Measurements from ENCODE around the gene QSOX2.
A peak's percentile ranks its signal among the peaks of the same experiment; 100 is the strongest.
"Not testable (repeated sequence)": the region's sequence is repeated elsewhere in the genome, so short reads cannot be mapped to it uniquely, and the experiment has no call there.

Gene QSOX2

DNA sequence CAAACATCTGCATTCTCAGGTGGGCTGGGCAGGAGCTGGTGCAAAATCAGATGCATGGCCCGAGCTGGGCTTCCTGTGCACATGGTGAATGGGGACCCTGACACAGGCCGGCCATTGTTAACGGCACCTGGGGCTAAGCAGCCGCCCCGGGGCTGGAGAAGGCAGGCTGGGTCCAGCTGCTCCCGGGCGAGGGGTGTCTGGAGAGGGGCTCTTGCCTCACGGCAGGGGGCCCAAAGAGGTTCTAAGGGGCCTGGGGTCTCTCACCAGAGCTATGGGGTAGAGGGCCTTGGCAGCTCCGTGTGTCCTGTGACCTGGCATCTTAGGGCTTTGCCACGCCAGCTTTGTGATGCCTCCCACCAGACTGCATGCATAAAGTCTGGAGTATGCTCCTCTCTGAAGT, 5.1 kb upstream of the QSOX2 start:
- DNase-seq, result no peak

DNA sequence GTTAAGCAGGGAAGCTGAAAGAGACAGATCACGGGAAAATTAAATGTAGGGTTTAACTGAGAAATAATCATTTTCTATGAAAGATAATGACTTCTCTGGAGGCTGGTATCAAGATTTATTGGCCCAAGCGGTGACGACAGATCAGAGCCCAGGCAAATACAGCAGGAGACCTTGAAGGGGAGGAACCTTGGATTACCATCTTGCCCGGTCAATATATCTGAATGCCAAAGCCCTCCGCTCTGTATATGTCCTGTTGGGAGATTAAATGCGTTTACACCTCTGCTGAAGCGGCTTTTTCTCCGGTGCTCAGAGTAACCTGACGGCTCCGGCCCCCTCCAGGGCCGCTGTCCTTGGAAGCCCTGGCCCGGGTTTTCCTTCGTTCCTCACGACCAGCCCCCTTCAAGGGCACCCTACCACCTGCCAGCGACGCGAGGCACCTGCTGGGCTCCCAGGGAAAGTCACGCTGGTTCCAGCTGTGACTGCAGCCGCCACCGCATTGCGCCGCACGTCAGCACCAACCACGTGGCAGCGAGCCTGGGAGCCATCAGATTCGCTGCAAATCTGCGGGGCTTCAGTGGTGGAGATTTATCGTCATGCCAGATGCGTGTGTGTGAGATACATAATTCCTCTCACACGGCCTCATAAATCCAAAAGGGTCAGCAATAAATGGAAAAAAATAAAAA, 4.4 kb upstream of the QSOX2 start:
- DNase-seq, result no peak

DNA sequence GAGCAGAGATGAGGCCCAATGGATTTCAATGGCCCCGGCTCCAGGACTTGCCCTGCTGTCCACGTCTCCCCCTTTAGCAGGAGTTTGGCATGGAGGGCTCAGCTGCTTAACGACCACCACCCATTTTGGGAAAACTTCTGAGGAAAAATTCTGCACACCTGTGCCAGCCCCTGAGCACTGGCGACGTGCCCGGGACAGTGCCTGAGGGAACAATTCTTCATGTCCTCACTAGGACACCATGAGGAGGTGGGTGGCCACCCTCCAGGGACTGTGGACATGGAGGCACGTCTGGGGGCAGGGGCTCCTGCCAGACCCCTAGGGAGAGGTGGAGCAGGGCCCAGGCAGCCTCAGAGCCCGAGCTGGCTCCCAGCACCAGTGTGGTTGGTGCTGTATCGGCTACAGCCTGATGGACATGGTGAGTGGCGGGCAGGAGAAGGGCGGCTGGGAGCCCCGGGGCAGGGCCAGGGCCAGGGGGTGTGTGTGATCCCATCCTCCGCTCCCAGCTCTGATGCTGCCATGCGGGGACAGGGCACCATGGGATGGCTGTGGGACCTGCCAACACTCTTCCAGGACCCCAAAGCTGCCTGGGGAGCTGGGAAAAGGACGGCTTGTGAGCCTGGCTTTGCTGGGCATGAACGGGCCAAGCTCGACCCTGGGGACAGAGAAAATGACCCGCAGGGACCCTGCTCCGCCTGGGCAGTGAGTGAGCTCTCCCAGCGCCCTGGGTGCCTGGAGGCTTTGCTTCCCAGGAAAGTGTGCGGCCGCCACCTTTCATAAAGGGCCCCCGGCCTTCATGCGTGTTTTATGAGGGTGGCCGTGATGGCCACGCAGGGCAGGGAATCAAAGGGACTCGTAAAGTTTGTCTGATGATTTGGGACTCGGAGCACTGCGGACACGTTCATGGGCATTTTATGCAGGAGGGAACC, 3.6 kb upstream of the QSOX2 start:
- no peak for DNase-seq

DNA sequence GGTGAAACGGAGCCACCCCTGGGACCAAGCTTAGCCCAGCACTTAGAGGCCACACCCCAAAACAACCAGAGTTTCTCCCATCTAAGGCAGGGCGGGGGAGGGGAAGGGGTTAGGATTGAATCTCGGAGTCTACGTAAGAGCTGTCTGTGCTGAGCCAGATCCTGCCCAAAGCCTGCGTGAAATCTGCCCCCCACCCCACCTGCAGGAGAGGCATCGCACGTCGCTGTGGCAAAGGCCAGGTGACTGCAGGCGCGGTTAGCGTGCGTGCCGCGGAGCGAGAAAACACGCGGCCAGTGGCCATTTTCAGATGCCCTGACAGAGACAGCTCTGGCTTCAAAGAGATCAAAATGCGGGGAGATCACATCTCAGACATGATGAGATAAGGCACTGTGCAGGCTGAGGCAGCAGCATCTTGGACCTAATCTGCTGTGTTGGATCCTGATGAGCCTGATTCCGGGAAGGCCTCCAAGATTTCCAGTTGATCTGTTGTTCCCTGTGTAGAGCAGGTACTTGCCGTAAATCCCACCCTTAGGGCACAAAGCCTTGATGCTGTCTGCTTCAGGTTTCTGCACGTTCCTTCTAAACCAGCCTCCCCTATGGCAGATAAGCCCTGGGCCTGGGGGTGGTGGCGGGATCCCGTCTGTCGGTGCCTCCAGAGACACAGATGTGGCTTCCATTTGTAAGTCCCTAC, 2.5 kb upstream of the QSOX2 start:
- DNase-seq, result no peak

DNA sequence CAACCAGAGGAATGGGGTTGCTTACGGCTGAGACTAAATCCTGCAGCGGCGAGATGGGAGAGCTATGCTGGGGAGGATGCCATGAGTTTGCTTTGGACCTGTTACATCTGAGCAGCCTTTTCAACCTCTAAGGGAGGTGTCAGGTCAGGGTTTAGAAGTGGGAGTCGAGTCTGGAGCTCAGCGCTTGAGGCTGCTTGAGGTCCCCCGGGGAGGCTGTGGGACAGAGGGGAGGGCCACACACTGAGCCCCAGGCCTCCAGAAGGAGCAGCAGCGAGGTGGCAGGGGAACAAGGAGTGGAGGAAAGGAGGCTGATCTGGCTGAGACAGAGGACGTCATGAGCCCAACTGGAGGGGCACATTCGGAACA, 1.9 kb upstream of the QSOX2 start:
- no peak for DNase-seq

DNA sequence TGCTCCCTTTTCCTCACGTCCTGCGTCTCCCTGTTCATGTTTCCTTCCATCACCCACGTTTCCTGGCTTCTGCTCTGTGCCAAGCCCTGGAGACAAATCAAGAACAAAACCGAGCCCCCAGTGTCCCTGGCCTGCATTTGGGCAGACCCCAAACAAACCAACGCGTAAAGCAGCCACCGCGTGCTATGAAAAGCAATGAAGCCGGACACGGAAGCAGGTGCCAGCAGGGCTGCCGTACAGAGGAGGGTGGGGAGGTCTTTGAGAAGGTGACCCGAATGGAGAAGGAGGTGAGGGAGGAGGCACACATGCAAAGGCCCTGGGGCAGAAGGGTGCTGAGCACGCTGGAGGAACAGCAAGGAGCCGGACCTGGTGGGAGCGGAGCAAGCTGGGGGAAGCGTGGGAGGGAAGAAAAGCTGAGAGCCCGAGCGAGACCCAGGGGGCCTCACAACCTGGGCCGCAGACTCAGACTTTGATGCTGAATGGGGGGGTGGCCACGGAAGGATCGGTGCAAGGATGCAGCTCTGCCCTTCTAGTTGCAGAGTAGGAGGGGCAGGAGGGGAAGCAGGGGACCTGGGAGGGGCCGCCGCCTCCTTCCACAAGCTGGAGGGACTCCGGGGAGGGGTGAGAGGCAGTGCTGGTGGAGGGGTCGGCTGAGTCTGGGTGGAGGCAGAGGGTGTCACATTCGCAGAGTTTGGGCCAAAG, 1.4 kb upstream of the QSOX2 start:
- DNase-seq, result no peak

DNA sequence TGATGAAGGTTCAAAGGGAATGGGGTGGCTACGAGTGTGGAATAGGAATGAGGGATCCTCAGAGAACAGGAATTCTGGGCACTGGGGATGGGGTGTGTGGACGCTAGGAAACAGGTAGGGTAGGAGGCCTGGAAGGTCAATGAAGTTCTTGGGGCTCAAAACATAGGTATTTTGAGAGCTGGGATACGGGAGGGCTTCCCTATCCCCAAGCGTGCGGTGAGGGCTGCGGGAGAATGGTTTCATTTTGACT, 718 bp downstream of the QSOX2 start:
- DNase-seq, result no peak

DNA sequence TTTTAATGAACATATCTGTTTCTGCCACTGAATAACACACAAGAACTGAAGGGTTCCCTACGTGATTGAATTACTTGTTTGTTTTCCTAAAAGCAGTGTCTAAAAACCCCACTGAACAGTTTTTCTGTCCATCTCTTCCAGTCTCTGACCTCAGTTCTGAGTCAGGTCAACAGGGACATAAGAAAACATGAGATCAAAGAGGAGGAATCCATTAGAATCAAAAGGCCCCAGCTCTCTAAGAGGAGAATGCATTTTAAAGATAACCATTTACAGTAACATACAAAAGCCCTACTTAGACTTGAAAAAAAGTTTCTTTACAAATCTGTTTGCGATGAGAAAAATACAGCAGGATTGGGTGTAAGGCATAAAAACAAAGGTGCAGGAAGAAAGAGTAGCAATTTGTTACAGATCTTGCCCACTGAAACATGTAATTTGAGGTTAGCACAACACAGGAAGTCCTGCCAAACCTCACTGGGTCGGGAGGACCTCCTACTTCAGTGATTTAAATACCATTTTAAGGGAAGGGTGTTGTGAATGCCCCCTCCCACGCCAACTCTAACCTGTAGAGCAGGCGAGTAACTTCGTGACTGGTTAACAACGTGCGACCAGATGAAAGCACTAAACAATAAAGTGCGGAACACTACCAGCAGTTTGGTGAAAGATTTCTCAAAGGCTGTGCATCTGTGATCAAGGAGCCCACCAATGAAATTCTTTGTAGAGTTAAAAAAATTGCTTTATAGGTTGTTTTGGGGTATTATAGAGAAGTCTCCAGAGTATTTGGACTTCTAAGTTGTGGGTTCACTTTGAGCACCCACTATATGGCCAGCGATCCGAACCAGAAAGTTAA, 1.3 kb downstream of the QSOX2 start:
- no peak for DNase-seq

DNA sequence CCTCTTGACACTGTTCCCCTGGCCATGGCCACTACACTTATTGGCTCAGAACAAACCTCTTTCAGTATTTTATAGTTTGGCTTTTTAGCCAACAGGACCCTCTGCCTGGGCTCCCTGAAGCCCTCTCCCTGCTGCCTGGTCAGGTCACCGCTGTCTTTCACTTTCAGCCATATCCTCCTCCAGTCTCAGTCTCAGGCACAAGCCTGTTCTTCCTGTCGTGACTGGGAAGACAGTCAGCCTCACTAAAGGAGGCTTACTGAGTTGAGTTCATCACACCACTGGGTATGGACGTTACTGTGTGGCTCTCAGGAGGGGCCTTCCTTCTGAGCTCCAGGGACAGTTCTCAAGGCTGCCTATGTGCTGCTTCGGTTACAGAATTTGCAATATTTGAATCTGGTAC, 2.0 kb downstream of the QSOX2 start:
- DNase-seq, result no peak

DNA sequence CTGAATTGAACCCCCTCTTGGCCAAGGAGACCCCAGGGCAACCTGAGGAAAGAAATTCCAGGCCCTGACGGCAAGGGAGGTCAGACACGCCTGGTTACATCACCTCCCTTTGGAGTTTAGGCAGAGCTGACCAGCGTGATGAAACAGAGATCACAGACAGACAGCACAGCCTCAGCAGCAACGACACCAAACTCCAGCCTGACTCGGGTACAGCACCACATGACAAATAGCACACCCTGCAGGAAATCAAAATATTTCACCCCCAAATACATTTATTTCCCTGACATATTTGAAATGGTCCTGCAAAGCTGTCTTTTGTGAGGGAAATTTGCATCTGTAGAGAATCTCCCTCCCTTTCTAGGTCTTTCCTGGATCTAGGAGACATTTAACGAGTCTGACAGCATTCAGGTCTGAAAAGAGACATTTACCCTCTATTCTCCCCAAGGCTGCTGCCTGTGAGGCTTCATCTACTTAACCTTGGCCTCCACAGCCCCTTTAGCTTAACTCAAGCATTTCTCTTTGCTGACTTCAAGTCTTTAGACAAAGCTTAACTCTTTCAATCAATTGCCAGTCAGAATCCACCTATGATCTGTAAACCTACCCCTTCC, 2.6 kb downstream of the QSOX2 start:
- DNase-seq, result no peak

DNA sequence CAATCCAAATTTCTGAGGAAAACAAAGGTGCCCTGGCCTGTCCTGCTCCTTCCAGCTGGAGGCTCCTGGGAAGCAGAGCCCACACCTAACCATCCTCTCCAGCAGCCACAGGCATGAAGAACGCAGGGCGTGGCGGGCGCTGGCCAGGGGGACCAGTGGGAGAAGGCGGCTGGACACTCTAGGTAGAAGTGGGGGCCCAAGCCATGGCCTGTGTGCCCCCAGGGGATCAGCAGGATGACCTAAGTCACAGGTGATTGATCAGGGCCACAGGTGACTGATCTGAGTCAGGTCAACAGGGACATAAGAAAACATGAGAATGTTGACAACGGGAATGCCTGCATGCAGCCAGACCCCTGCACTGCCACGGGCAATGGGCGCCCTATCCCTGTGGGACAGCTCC, 3.4 kb downstream of the QSOX2 start:
- no peak for DNase-seq

DNA sequence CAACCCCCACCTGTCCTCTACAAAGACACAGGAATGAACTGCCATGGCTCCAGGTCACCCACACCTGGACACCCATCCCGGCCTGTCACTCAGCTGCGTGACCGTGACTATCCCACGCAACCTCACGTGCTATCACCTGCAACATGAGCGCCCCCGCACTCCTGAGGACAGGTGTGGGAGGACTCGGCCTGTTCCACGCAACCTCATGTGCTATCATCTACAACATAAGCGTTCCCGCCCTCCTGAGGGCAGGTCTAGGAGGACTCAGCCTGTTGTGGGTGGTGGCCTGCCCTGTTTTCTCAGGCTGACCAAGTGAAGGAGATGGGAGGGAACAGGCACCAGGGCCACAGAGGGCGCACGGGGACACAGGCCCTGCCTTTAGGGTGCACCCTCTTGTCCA, 4.1 kb downstream of the QSOX2 start:
- no peak for DNase-seq

DNA sequence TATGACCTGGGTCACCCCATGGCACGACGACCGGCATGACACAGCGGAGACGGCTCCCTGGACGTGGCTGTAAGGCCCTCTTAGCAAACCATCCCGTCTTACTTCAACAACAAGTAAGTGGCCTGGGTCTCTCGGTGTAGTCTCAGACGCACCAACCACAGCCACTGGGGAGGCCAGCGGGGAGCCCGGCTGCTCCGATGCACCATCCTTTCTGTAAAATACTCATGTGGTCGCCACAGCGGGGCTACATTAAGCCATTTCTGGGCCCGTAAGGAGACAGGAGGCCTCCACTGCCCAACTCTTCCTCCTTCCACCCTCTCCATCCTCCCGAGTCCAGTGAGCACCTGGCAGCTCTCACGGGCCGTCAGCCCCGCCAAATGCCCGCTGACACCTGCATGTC, 4.7 kb downstream of the QSOX2 start:
- DNase-seq, result no peak

DNA sequence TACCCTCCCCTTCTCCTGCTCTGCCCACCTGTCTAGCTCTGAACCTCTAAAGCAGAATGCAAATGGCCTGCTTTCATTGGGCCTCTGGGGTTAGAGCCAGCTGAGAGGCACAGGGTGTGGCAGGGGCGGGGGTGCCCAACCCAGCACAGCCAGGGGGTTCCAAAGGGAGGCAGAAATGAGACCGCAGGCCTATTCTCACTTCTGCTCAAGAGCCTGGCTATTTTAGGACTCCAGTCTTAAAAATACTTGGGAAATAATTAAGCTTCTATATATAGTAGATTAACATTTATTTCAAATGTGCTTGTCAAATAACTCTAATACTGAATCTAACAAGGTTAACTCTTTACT, 5.7 kb downstream of the QSOX2 start:
- no peak for DNase-seq

DNA sequence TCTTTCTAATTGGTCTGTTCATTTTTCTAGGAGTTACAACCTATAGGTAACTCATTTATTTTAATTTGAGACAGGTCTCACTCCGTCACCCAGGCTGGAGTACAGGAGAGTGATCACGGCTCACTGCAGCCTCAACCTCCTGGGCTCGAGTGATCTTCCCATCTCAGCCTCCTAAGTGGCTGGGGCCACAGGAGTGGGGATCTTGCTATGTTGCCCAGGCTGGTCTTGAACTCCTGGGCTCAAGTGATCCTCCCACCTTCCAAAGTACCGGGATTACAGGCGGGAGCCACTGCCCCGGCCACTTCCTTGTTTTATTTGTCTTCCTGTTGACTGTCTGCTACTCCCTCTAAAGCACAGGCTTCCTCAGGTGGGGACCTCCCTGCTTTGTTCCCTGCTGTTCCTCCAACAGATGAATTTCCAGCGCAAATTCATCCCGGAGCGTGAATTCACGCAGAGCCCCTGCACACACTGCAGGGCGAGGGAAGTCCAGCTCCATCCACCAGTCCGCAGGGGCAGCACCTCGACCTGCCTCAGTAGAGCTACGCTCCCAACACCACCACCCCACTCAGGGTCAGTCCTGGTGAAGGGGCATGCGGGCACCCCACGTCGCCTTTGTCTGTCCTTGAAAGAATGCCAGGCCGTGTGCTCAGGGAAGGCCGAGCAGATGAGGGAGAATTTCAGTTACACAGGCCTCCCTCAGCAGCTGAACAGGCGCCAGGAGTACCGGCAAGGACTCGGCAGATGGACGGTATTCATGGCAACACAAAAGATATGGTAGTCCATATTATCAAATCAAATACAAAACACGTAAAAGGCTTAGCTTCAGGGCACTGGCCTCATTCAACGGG, 6.3 kb downstream of the QSOX2 start:
- peak in 1 of 2 experiments; percentile 68 for DNase-seq

DNA sequence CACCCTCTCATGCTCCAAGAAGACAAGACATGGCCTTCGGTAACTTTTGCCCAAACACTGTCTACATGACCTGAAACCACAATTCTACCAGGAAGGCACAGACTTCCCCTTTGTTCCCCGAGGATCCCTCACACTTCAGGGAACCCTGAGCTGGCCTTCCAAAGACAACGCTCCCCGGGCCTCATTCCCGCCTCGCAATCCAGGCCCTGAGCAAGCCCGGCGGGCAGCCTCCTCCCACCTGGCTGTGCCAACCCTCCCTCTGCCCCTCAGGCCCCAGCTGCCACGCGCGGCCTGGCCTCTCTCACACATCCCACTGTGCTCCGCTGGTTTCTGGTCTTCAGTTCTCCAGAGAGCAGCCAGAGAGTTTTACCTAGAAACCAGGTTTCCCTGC, 7.3 kb downstream of the QSOX2 start:
- DNase-seq, result no peak

DNA sequence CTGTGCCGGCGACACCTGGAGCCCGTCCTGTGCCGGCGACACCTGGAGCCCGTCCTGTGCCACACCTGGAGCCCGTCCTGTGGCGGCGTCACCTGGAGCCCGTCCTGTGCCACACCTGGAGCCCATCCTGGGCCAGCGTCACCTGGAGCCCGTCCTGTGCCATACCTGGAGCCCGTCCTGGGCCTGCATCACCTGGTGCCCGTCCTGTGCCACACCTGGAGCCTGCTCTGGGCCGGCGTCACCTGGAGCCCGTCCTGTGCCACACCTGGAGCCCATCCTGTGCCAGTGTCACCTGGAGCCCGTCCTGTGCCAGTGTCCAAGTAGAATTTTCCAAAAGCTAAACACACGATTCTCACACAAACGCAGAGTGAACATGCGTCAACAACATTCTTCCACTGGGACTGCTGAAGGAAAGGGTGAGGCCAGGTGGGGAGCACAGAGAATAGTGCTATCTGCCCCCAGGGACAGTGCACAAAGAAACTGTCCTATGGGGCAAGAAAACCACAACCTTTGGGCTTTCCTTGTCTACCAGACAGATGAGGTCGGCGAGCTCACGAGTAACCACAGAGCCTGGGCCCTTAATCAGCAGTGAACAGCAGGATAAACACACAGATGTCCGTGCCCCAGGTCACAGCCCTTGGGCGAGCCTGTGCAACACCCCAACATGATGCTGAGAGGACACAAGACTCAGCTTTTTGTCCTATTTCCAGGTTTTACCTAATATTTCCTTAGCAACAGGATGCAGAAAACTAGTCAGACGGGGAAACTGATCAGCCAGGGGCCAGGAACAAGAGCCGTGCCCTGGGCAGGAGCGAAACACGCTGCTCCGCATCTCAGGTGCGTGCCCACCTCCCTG, 7.9 kb downstream of the QSOX2 start:
- no peak for DNase-seq

DNA sequence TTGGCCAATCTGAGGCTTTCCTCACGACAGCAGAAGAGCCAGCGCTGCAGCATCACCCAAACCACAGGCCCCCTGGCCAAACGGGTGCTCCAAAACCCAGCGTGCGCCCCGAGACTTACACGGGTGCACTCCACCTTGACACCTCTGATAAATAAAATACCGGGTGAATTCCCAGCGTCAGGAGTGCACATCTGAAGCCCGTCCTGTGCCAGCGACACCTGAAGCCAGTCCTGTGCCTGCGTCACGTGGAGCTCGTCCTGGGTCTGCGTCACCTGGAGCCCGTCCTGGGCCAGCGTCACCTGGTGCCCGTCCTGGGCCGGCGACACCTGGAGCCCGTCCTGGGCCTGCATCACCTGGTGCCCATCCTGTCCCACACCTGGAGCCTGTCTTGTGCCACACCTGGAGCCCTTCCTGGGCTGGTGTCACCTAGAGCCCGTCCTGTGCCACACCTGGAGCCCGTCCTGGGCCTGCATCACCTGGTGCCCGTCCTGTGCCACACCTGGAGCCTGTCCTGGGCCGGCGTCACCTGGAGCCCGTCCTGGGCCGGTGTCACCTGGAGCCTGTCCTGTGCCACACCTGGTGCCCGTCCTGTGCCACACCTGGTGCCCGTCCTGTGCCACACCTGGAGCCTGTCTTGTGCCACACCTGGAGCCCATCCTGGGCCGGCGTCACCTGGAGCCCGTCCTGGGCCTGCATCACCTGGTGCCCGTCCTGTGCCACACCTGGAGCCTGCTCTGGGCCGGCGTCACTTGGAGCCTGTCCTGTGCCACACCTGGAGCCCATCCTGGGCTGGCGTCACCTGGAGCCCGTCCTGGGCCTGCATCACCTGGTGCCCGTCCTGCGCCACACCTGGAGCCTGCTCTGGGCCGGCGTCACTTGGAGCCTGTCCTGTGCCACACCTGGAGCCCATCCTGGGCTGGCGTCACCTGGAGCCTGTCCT, 8.9 kb downstream of the QSOX2 start:
- not testable (repeated sequence) for DNase-seq
